Type B pancreatic cell (in vitro differentiated cells): Measurements from ENCODE around the gene SETBP1. TPM values are rescaled to one million over a fixed set of nuclear protein-coding genes. Genes with fewer than 3 reads are reported as not detected.

ENCODE experiments used
- DNase-seq: peaks from one replicate; pipeline ENCODE4 v3.0.0; 2021; ENCODE audit warnings: mixed read lengths; ENCODE audit not compliant: unreplicated experiment; ENCODE audit errors: extremely low spot score
- H3K27ac Mint-ChIP-seq: 2 replicates; pipeline ENCODE4 v1.8.0; 2021; ENCODE audit warnings: mild to moderate bottlenecking, mixed read lengths
- H3K27me3 Mint-ChIP-seq: 2 replicates; pipeline ENCODE4 v1.8.0; 2021; ENCODE audit warnings: mixed read lengths
- H3K36me3 Mint-ChIP-seq: 2 replicates; pipeline ENCODE4 v1.8.0; 2021; ENCODE audit warnings: mixed read lengths
- H3K4me1 Mint-ChIP-seq: one replicate; pipeline ENCODE4 v1.8.0; 2021; ENCODE audit warnings: mixed read lengths; ENCODE audit not compliant: unreplicated experiment
- H3K4me3 Mint-ChIP-seq: 2 replicates; pipeline ENCODE4 v1.8.0; 2021; ENCODE audit warnings: mild to moderate bottlenecking, mixed read lengths
- H3K9me3 Mint-ChIP-seq: 2 replicates; pipeline ENCODE4 v1.8.0; 2021; ENCODE audit warnings: mixed read lengths
- total RNA-seq: library from RNA; stranded (reverse); gene quantifications from 2 replicates; pipeline ENCODE4 v1.2.1, GENCODE V29; 2021; ENCODE audit warnings: low replicate concordance
- TF ChIP-seq, protein P1 (sequence below): fragments of 200-600 bp; sonication (generic); conservative IDR thresholded peaks from 2 replicates; pipeline ENCODE4 v1.5.0; 2021; ENCODE audit warnings: antibody characterized with exemption, mild to moderate bottlenecking

SETBP1 gene
- total RNA-seq, 1 donor from 2014 or later = 62.7 TPM

DNA sequence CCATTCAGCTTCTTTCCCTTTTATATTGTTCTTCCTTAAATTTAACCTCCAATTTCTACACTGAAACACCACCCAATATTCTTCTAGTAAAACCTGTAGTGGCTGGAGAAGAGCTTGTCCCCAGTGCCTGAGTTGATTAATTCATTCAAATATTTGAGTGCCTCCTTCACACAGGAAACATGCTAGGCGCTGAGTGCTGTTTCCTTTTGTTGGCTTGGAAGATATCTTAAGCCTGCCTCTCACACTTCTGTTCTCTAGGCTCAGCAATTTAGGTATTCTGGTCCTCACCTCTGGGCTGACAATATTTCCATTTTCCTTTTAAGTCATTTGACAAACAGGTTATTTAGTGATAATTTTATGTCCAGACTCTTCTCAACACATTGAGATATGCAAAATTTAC is 185.4 kb downstream of the SETBP1 start:
- H3K4me1 Mint-ChIP-seq = peaks cover 34% of the 10 kb centered on the region
- DNase-seq = no peak
- no peak overlapping the region for H3K27ac Mint-ChIP-seq
- no peak overlapping the region for H3K4me3 Mint-ChIP-seq
- peaks cover 8% of the 10 kb centered on the region for H3K36me3 Mint-ChIP-seq
- H3K9me3 Mint-ChIP-seq = no peaks in the 10 kb centered on the region
- no peaks in the 10 kb centered on the region for H3K27me3 Mint-ChIP-seq
- TF ChIP-seq, protein P1, sequence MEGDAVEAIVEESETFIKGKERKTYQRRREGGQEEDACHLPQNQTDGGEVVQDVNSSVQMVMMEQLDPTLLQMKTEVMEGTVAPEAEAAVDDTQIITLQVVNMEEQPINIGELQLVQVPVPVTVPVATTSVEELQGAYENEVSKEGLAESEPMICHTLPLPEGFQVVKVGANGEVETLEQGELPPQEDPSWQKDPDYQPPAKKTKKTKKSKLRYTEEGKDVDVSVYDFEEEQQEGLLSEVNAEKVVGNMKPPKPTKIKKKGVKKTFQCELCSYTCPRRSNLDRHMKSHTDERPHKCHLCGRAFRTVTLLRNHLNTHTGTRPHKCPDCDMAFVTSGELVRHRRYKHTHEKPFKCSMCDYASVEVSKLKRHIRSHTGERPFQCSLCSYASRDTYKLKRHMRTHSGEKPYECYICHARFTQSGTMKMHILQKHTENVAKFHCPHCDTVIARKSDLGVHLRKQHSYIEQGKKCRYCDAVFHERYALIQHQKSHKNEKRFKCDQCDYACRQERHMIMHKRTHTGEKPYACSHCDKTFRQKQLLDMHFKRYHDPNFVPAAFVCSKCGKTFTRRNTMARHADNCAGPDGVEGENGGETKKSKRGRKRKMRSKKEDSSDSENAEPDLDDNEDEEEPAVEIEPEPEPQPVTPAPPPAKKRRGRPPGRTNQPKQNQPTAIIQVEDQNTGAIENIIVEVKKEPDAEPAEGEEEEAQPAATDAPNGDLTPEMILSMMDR = no peak

- H3K4me1 Mint-ChIP-seq = peaks cover 28% of the 10 kb centered on the region
- no peaks in the 10 kb centered on the region for H3K27me3 Mint-ChIP-seq
- TF ChIP-seq, protein P1 = no peak
- no peak overlapping the region for H3K4me3 Mint-ChIP-seq
- H3K27ac Mint-ChIP-seq = no peak overlapping the region
- no peak for DNase-seq
- no peaks in the 10 kb centered on the region for H3K9me3 Mint-ChIP-seq
- peaks cover 21% of the 10 kb centered on the region for H3K36me3 Mint-ChIP-seq
Measured at GRCh38 chr18:44869533-44869932, 188.8 kb downstream of the SETBP1 start.

DNA sequence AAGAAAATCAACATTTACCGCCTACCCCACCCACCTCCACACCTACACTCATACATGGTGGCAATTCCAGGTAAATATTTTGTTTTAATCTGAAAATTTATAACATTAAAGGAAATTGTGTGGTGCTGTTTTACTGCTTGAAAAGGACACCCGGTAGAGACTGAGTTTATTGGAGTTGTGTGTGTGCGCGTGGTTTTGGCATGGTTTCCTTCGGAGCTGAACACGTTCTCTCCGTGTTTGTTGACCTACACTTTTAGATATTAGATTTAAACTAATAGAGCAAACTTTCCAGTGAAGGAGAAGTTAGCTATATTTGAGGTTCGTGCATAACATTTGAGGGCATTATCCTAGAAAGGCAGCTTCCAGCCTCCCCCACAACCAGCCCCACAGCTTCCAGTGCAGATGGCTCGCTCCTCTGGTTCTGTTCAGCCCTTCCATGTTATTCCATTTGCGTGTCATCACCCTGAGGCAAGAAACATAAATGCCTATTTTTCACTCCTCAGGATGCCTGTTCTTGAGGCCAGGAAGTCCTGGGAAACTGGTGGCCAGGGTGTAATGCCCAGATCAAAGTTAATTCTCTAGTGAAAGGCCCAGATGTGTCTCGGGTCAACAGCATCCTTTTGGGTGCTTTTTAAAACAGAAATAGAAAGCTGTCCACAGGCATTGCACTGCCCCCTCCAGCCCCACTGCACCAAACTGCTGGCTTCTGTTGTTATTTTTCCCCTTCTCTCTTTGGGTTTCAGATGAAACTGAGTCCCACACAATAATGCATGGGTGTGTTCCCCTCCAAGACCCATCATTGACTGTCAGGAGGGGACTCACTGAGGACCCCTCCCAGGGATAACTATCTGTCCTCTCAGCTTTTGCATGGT is 190.2 kb downstream of the SETBP1 start:
- Mint-ChIP-seq H3K27me3 (no peaks in the 10 kb centered on the region), H3K36me3 (peaks cover 29% of the 10 kb centered on the region), H3K4me3 (no peak overlapping the region), H3K9me3 (no peaks in the 10 kb centered on the region), H3K27ac (no peak overlapping the region), H3K4me1 (peaks cover 25% of the 10 kb centered on the region)
- TF ChIP-seq, protein P1 = no peak
- no peak for DNase-seq

GRCh38 chr18:44871771-44872170 is 191.1 kb downstream of the SETBP1 start:
- Mint-ChIP-seq H3K4me1 (peaks cover 17% of the 10 kb centered on the region), H3K27me3 (no peaks in the 10 kb centered on the region), H3K4me3 (no peak overlapping the region), H3K36me3 (peaks cover 27% of the 10 kb centered on the region), H3K27ac (no peak overlapping the region), H3K9me3 (no peaks in the 10 kb centered on the region)
- TF ChIP-seq, protein P1 = no peak
- no peak for DNase-seq

- Mint-ChIP-seq H3K9me3 (peaks cover 11% of the 10 kb centered on the region), H3K36me3 (peaks cover 45% of the 10 kb centered on the region), H3K4me3 (no peak overlapping the region), H3K27ac (no peak overlapping the region), H3K4me1 (peaks cover 20% of the 10 kb centered on the region), H3K27me3 (no peaks in the 10 kb centered on the region)
- TF ChIP-seq, protein P1 = no peak
- DNase-seq = no peak
Measured at GRCh38 chr18:44876024-44876423, 195.3 kb downstream of the SETBP1 start.
